Measurements from ENCODE around the gene UIMC1.
A peak's percentile ranks its signal among the peaks of the same experiment; 100 is the strongest.

Gene UIMC1

GRCh38 chr5:176902911-176903664, 103.5 kb downstream of the UIMC1 start:
- H3K4me3 ChIP-seq (ENCODE audit: low read depth in 1 of 2, low read length in 2 of 2), result no peak overlapping the region
- no peaks in the 10 kb centered on the region for H3K27me3 ChIP-seq (ENCODE audit: low read depth, low read length)
- peaks cover 0 to 7% of the 10 kb centered on the region in 2 donors for H3K4me1 ChIP-seq (ENCODE audit: control insufficient read depth in 1 of 2, insufficient read depth in 2 of 2, low read length in 2 of 2)
- H3K9me3 ChIP-seq (ENCODE audit: control insufficient read depth in 1 of 2, low read length in 2 of 2), result no peaks in the 10 kb centered on the region
- no peak overlapping the region for H3K27ac ChIP-seq (ENCODE audit: low read length)
- H3K36me3 ChIP-seq (ENCODE audit: control insufficient read depth in 1 of 2, insufficient read depth in 2 of 2, low read length in 2 of 2), result peaks cover 48 to 52% of the 10 kb centered on the region in 2 donors

- Histone ChIP-seq H3K27ac (ENCODE audit: low read length) (no peak overlapping the region), H3K4me3 (ENCODE audit: low read depth in 1 of 2, low read length in 2 of 2) (no peak overlapping the region), H3K27me3 (ENCODE audit: low read depth, low read length) (no peaks in the 10 kb centered on the region), H3K36me3 (ENCODE audit: control insufficient read depth in 1 of 2, insufficient read depth in 2 of 2, low read length in 2 of 2) (peaks cover 44 to 47% of the 10 kb centered on the region in 2 donors), H3K9me3 (ENCODE audit: control insufficient read depth in 1 of 2, low read length in 2 of 2) (no peaks in the 10 kb centered on the region), H3K4me1 (ENCODE audit: control insufficient read depth in 1 of 2, insufficient read depth in 2 of 2, low read length in 2 of 2) (peaks cover 0 to 7% of the 10 kb centered on the region in 2 donors)
Measured at GRCh38 chr5:176902102-176902814, 104.3 kb downstream of the UIMC1 start.

- H3K4me1 ChIP-seq (ENCODE audit: control insufficient read depth in 1 of 2, insufficient read depth in 2 of 2, low read length in 2 of 2), result peaks cover 0 to 7% of the 10 kb centered on the region in 2 donors
- H3K36me3 ChIP-seq (ENCODE audit: control insufficient read depth in 1 of 2, insufficient read depth in 2 of 2, low read length in 2 of 2), result peaks cover 36 to 39% of the 10 kb centered on the region in 2 donors
- H3K9me3 ChIP-seq (ENCODE audit: control insufficient read depth in 1 of 2, low read length in 2 of 2), result no peaks in the 10 kb centered on the region
- H3K4me3 ChIP-seq (ENCODE audit: low read depth in 1 of 2, low read length in 2 of 2), result no peak overlapping the region
- H3K27me3 ChIP-seq (ENCODE audit: low read depth, low read length), result no peaks in the 10 kb centered on the region
- H3K27ac ChIP-seq (ENCODE audit: low read length), result no peak overlapping the region
Measured at GRCh38 chr5:176901260-176902101, 105.1 kb downstream of the UIMC1 start.

GRCh38 chr5:176900780-176901204, 105.8 kb downstream of the UIMC1 start:
- H3K9me3 ChIP-seq (ENCODE audit: control insufficient read depth in 1 of 2, low read length in 2 of 2), result no peaks in the 10 kb centered on the region
- peaks cover 0 to 7% of the 10 kb centered on the region in 2 donors for H3K4me1 ChIP-seq (ENCODE audit: control insufficient read depth in 1 of 2, insufficient read depth in 2 of 2, low read length in 2 of 2)
- no peak overlapping the region for H3K4me3 ChIP-seq (ENCODE audit: low read depth in 1 of 2, low read length in 2 of 2)
- no peak overlapping the region for H3K27ac ChIP-seq (ENCODE audit: low read length)
- H3K27me3 ChIP-seq (ENCODE audit: low read depth, low read length), result no peaks in the 10 kb centered on the region
- H3K36me3 ChIP-seq (ENCODE audit: control insufficient read depth in 1 of 2, insufficient read depth in 2 of 2, low read length in 2 of 2), result peaks cover 29 to 32% of the 10 kb centered on the region in 2 donors

- Histone ChIP-seq H3K4me1 (ENCODE audit: control insufficient read depth in 1 of 2, insufficient read depth in 2 of 2, low read length in 2 of 2) (peaks cover 0 to 7% of the 10 kb centered on the region in 2 donors), H3K4me3 (ENCODE audit: low read depth in 1 of 2, low read length in 2 of 2) (no peak overlapping the region), H3K9me3 (ENCODE audit: control insufficient read depth in 1 of 2, low read length in 2 of 2) (no peaks in the 10 kb centered on the region), H3K27ac (ENCODE audit: low read length) (peak overlapping the region; percentile 6), H3K27me3 (ENCODE audit: low read depth, low read length) (no peaks in the 10 kb centered on the region), H3K36me3 (ENCODE audit: control insufficient read depth in 1 of 2, insufficient read depth in 2 of 2, low read length in 2 of 2) (peaks cover 23 to 26% of the 10 kb centered on the region in 2 donors)
Measured at GRCh38 chr5:176899946-176900779, 106.4 kb downstream of the UIMC1 start.

- Histone ChIP-seq H3K27me3 (ENCODE audit: low read depth, low read length) (no peaks in the 10 kb centered on the region), H3K36me3 (ENCODE audit: control insufficient read depth in 1 of 2, insufficient read depth in 2 of 2, low read length in 2 of 2) (peaks cover 16 to 19% of the 10 kb centered on the region in 2 donors), H3K4me1 (ENCODE audit: control insufficient read depth in 1 of 2, insufficient read depth in 2 of 2, low read length in 2 of 2) (peaks cover 0 to 7% of the 10 kb centered on the region in 2 donors), H3K9me3 (ENCODE audit: control insufficient read depth in 1 of 2, low read length in 2 of 2) (no peaks in the 10 kb centered on the region), H3K4me3 (ENCODE audit: low read depth in 1 of 2, low read length in 2 of 2) (peak within 1 kb of the TSS; percentile 6 to 7), H3K27ac (ENCODE audit: low read length) (peak within 1 kb of the TSS; percentile 6)
Measured at GRCh38 chr5:176899296-176899891, 107.2 kb downstream of the UIMC1 start, which contains the start of gene HK3. HK3 (minus strand) TSS chr5:176899346; CDS start chr5:176896159, 3,187 bp downstream.

- H3K9me3 ChIP-seq (ENCODE audit: control insufficient read depth in 1 of 2, low read length in 2 of 2), result no peaks in the 10 kb centered on the region
- no peaks in the 10 kb centered on the region for H3K27me3 ChIP-seq (ENCODE audit: low read depth, low read length)
- peaks cover 0 to 7% of the 10 kb centered on the region in 2 donors for H3K4me1 ChIP-seq (ENCODE audit: control insufficient read depth in 1 of 2, insufficient read depth in 2 of 2, low read length in 2 of 2)
- peak overlapping the region in 1 of 2 donors; percentile 12 for H3K4me3 ChIP-seq (ENCODE audit: low read depth in 1 of 2, low read length in 2 of 2)
- no peak overlapping the region for H3K27ac ChIP-seq (ENCODE audit: low read length)
- peaks cover 0 to 2% of the 10 kb centered on the region in 2 donors for H3K36me3 ChIP-seq (ENCODE audit: control insufficient read depth in 1 of 2, insufficient read depth in 2 of 2, low read length in 2 of 2)
Measured at GRCh38 chr5:176897263-176897662, 109.3 kb downstream of the UIMC1 start.

- H3K27me3 ChIP-seq (ENCODE audit: low read depth, low read length), result no peaks in the 10 kb centered on the region
- no peaks in the 10 kb centered on the region for H3K36me3 ChIP-seq (ENCODE audit: control insufficient read depth in 1 of 2, insufficient read depth in 2 of 2, low read length in 2 of 2)
- H3K4me3 ChIP-seq (ENCODE audit: low read depth in 1 of 2, low read length in 2 of 2), result no peak overlapping the region
- no peaks in the 10 kb centered on the region for H3K9me3 ChIP-seq (ENCODE audit: control insufficient read depth in 1 of 2, low read length in 2 of 2)
- H3K27ac ChIP-seq (ENCODE audit: low read length), result no peak overlapping the region
- H3K4me1 ChIP-seq (ENCODE audit: control insufficient read depth in 1 of 2, insufficient read depth in 2 of 2, low read length in 2 of 2), result peaks cover 0 to 7% of the 10 kb centered on the region in 2 donors
Measured at GRCh38 chr5:176895831-176896230, 110.7 kb downstream of the UIMC1 start.

GRCh38 chr5:176894298-176894697, 112.3 kb downstream of the UIMC1 start:
- Histone ChIP-seq H3K36me3 (ENCODE audit: control insufficient read depth in 1 of 2, insufficient read depth in 2 of 2, low read length in 2 of 2) (no peaks in the 10 kb centered on the region), H3K27me3 (ENCODE audit: low read depth, low read length) (no peaks in the 10 kb centered on the region), H3K4me3 (ENCODE audit: low read depth in 1 of 2, low read length in 2 of 2) (no peak overlapping the region), H3K27ac (ENCODE audit: low read length) (no peak overlapping the region), H3K4me1 (ENCODE audit: control insufficient read depth in 1 of 2, insufficient read depth in 2 of 2, low read length in 2 of 2) (no peaks in the 10 kb centered on the region), H3K9me3 (ENCODE audit: control insufficient read depth in 1 of 2, low read length in 2 of 2) (no peaks in the 10 kb centered on the region)

GRCh38 chr5:176892663-176893062, 113.9 kb downstream of the UIMC1 start:
- H3K4me1 ChIP-seq (ENCODE audit: control insufficient read depth in 1 of 2, insufficient read depth in 2 of 2, low read length in 2 of 2), result no peaks in the 10 kb centered on the region
- H3K36me3 ChIP-seq (ENCODE audit: control insufficient read depth in 1 of 2, insufficient read depth in 2 of 2, low read length in 2 of 2), result no peaks in the 10 kb centered on the region
- no peaks in the 10 kb centered on the region for H3K27me3 ChIP-seq (ENCODE audit: low read depth, low read length)
- H3K9me3 ChIP-seq (ENCODE audit: control insufficient read depth in 1 of 2, low read length in 2 of 2), result no peaks in the 10 kb centered on the region
- H3K4me3 ChIP-seq (ENCODE audit: low read depth in 1 of 2, low read length in 2 of 2), result no peak overlapping the region
- H3K27ac ChIP-seq (ENCODE audit: low read length), result no peak overlapping the region

All from muscle layer of duodenum (tissue), 2 donors.